ENCODE results near the gene RAPGEF2. TPM values are rescaled to one million over a fixed set of nuclear protein-coding genes. Genes with fewer than 3 reads are reported as not detected.

RAPGEF2 gene
- total RNA-seq, 1 experiment from 2014 or later = 37.1 TPM

DNA sequence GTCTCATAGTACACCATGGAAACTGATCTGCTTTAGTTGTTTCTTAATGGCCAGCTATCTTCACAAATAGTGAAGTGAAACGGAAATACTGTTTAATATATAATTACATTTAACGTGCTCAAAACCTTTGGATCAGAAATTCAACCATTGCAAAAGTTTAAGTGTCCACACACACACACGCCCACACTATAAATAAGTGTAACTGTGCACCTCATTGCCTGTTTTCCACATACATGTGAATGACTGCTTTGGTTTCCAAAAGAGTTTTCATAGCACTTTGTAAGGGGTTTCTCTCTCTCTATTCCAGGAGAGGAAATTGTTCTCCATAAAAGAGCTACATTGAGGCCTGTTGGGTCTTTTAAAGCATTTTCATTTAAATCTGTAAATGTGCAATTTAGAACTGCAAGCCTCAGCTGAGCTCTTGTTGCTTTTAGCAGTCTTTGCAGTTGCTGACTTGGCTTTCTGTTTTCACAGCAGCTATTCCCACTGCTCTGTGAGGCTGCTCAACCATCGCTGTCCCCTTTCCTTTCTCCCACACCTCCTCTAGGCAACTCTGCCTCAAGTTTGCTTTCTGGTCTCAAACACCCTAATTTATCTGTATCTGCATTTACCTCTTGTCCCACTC, 94.5 kb downstream of the RAPGEF2 start:
- Mint-ChIP-seq H3K36me3 (ENCODE audit: insufficient read depth in 1 of 3, low read depth in 3 of 3) (no peaks in the 10 kb centered on the region; a peak in 2 of 7 replicates), H3K27me3 (ENCODE audit: low read depth) (no peaks in the 10 kb centered on the region), H3K9me3 (no peaks in the 10 kb centered on the region), H3K4me1 (peaks cover 14 to 17% of the 10 kb centered on the region in 2 experiments), H3K27ac (peak overlapping the region in 2 of 3 experiments; percentile 45; a peak in 5 of 7 replicates), H3K4me3 (no peak overlapping the region; a peak in 1 of 5 replicates)
- H2BK120ac ChIP-seq (ENCODE audit: low read depth, low read length, poor library complexity, severe bottlenecking) = no peak overlapping the region
- H3K56ac ChIP-seq (ENCODE audit: insufficient read length, low read depth, low read length) = no peak overlapping the region
- H4K5ac ChIP-seq (ENCODE audit: insufficient read length, low read depth, low read length) = no peak overlapping the region
- no peak overlapping the region for H2BK20ac ChIP-seq (ENCODE audit: low read depth, low read length, poor library complexity, severe bottlenecking)
- H3K23me2 ChIP-seq (ENCODE audit: insufficient read length, low read depth, low read length, poor library complexity, severe bottlenecking) = no peaks in the 10 kb centered on the region
- H3K27ac ChIP-seq (ENCODE audit: insufficient read length, low read depth, low read length) = no peak overlapping the region
- H3K4me1 ChIP-seq (ENCODE audit: insufficient read depth, low read length) = no peaks in the 10 kb centered on the region; the same call in 1 of the 2 replicates
- H3K79me1 ChIP-seq (ENCODE audit: insufficient read depth, low read depth, low read length, poor library complexity, severe bottlenecking) = no peaks in the 10 kb centered on the region
- no peak overlapping the region for H3K18ac ChIP-seq (ENCODE audit: insufficient read length, low read depth, low read length)
- H2AK5ac ChIP-seq (ENCODE audit: insufficient read length, low read length) = no peak overlapping the region
- no peak overlapping the region for H2AFZ ChIP-seq (ENCODE audit: low read length)
- H3K4ac ChIP-seq (ENCODE audit: low read depth, low read length) = no peak overlapping the region
- H3K14ac ChIP-seq (ENCODE audit: insufficient read depth, low read length) = no peak overlapping the region
- H3K4me2 ChIP-seq (ENCODE audit: insufficient read depth, insufficient read length, low read length) = peak overlapping the region; percentile 1
- no peak overlapping the region for H2BK15ac ChIP-seq (ENCODE audit: low read depth, low read length)
- no peak overlapping the region for H3K9ac ChIP-seq (ENCODE audit: extremely low read depth, insufficient read length, low read length)
- no CpG with 5 or more reads among the region's 4 CpGs for WGBS (ENCODE audit: extremely low coverage, insufficient read length, low lambda C conversion rate)
- DNase-seq = no peak
- no peaks in the 10 kb centered on the region for H3K9me3 ChIP-seq (ENCODE audit: control insufficient read depth, low read depth, low read length)
- H3T11ph ChIP-seq (ENCODE audit: low read length) = no peak overlapping the region
- no peaks in the 10 kb centered on the region for H4K20me1 ChIP-seq (ENCODE audit: control insufficient read depth, insufficient read depth, insufficient read length)
- H3K79me2 ChIP-seq (ENCODE audit: insufficient read depth, low read length) = no peaks in the 10 kb centered on the region
- no peaks in the 10 kb centered on the region for H3K27me3 ChIP-seq (ENCODE audit: insufficient read depth, low read length)
- H2BK5ac ChIP-seq (ENCODE audit: insufficient read length, low read length) = no peak overlapping the region
- no peak overlapping the region for H4K91ac ChIP-seq (ENCODE audit: insufficient read length, low read depth, low read length)
- no peak overlapping the region for H2BK12ac ChIP-seq (ENCODE audit: insufficient read length, low read depth, low read length)
- H4K8ac ChIP-seq (replicated peaks; ENCODE audit: insufficient read length, low read depth, low read length) = no peak overlapping the region
- no peak for TF ChIP-seq CTCF (conservative IDR thresholded peaks at IDR 0.05)
- H3K23ac ChIP-seq (ENCODE audit: insufficient read length, low read depth, low read length) = no peak overlapping the region
